SK-N-SH (cell line): ENCODE measurements around the gene VAMP8. TPM values are rescaled to one million over a fixed set of nuclear protein-coding genes. Genes with fewer than 3 reads are reported as not detected.
A peak's percentile ranks its signal among the peaks of the same experiment; 100 is the strongest.

Experiments used
- CTCF ChIA-PET: fragments of 300-600, 350-600 bp; formaldehyde crosslinking; extraction: SDS; loops from one replicate; lab custom pipeline; 2021; lab: Yijun Ruan, JAX
- POLR2A ChIA-PET: fragments of 350-600 bp; sonication (Branson Sonifier 250); formaldehyde crosslinking; extraction: SDS; loops from one replicate; lab custom pipeline; 2020; ENCODE audit warnings: antibody characterized with exemption, inconsistent platforms; lab: Yijun Ruan, JAX
- DNase-seq: peaks from one replicate; pipeline ENCODE4 v3.0.0; 2012
- H2AFZ ChIP-seq: fragments of 200-600 bp; sonication (generic); 2 replicates; pipeline ENCODE4 v1.8.1; 2016; ENCODE audit warnings: antibody characterized with exemption, mild to moderate bottlenecking, low read depth
- H3F3A ChIP-seq: fragments of 200-600 bp; sonication (generic); replicated peaks from 2 replicates; pipeline ENCODE3; 2016; ENCODE audit warnings: antibody characterized with exemption, mild to moderate bottlenecking; ENCODE audit not compliant: insufficient read depth
- H3K27ac ChIP-seq, 2 experiments: fragments of 200-500 bp in 1 of 2; fragments of 200-600 bp in 1 of 2; sonication (Bioruptor generic) in 1 of 2; sonication (generic), shearing (Covaris generic) in 1 of 2; 2 replicates each; pipeline versions ENCODE4 v1.5.1 to v1.6.1; 2014 to 2016; ENCODE audit warnings: low read depth in 2 of 2, inconsistent platforms in 1 of 2, low read length in 1 of 2, mild to moderate bottlenecking in 1 of 2, mixed read lengths in 1 of 2
- H3K27me3 ChIP-seq: fragments of 200-600 bp; sonication (generic), shearing (Covaris generic); 2 replicates; pipeline ENCODE4 v1.6.1; 2016; ENCODE audit warnings: mixed run types; ENCODE audit not compliant: insufficient read depth
- H3K36me3 ChIP-seq, 2 experiments: fragments of 200-500 bp in 1 of 2; fragments of 200-600 bp in 1 of 2; sonication (Bioruptor generic) in 1 of 2; sonication (generic) in 1 of 2; replicated peaks in 1 of 2; 2 replicates each; pipeline versions ENCODE3 to v1.5.1; 2014 to 2016; ENCODE audit warnings: low read length in 1 of 2, mild to moderate bottlenecking in 1 of 2; ENCODE audit not compliant: insufficient read depth in 2 of 2, control insufficient read depth in 1 of 2
- H3K4me1 ChIP-seq, 2 experiments: fragments of 200-500 bp in 1 of 2; fragments of 200-600 bp in 1 of 2; sonication (Bioruptor generic) in 1 of 2; sonication (generic), shearing (Covaris generic) in 1 of 2; 2 replicates each; pipeline versions ENCODE4 v1.5.1 to v1.6.1; 2014 to 2016; ENCODE audit warnings: low read depth in 1 of 2, low read length in 1 of 2, mixed run types in 1 of 2; ENCODE audit not compliant: insufficient read depth in 2 of 2, control insufficient read depth in 1 of 2
- H3K4me2 ChIP-seq: fragments of 200-600 bp; sonication (generic), shearing (Covaris generic); 2 replicates; pipeline ENCODE4 v1.6.1; 2017; ENCODE audit warnings: mixed run types
- H3K4me3 ChIP-seq, 2 experiments: fragments of 200-500 bp in 1 of 2; fragments of 200-600 bp in 1 of 2; sonication (Bioruptor generic) in 1 of 2; sonication (generic), shearing (Covaris generic) in 1 of 2; 2 replicates each; pipeline versions ENCODE4 v1.5.1 to v1.8.1; 2014 to 2016; ENCODE audit warnings: low read depth in 2 of 2, inconsistent platforms in 1 of 2, low read length in 1 of 2, mild to moderate bottlenecking in 1 of 2, mixed read lengths in 1 of 2, moderate library complexity in 1 of 2
- H3K79me2 ChIP-seq: fragments of 200-600 bp; sonication (generic); 2 replicates; pipeline ENCODE4 v1.8.1; 2017; ENCODE audit warnings: mild to moderate bottlenecking; ENCODE audit not compliant: insufficient read depth
- H3K9ac ChIP-seq: fragments of 200-600 bp; sonication (generic); 2 replicates; pipeline ENCODE4 v1.6.1; 2017; ENCODE audit warnings: mixed run types
- H3K9me2 ChIP-seq: fragments of 200-600 bp; sonication (generic); 2 replicates; pipeline ENCODE4 v1.6.1; 2017; ENCODE audit warnings: mixed run types
- H3K9me3 ChIP-seq: fragments of 200-600 bp; sonication (generic); 2 replicates; pipeline ENCODE4 v1.6.1; 2017; ENCODE audit warnings: mixed run types, mild to moderate bottlenecking, moderate library complexity
- H4K20me1 ChIP-seq: fragments of 200-600 bp; sonication (generic); 2 replicates; pipeline ENCODE4 v1.6.1; 2017; ENCODE audit warnings: mild to moderate bottlenecking, mixed run types; ENCODE audit not compliant: insufficient read depth
- CHD2 ChIP-seq: fragments of 150-350 bp; IDR thresholded peaks from 2 replicates; pipeline ENCODE4 v1.6.1; 2018; ENCODE audit warnings: low read length; ENCODE audit not compliant: partially characterized antibody
- EP300 ChIP-seq, 2 experiments: IDR thresholded peaks; 2 replicates each; pipeline versions ENCODE4 v1.4.0 to v1.6.1; 2012; ENCODE audit warnings: borderline replicate concordance in 1 of 2, low read depth in 1 of 2, low read length in 1 of 2
- FOXJ3 ChIP-seq: sonication (generic); formaldehyde crosslinking; IDR thresholded peaks from 2 replicates; pipeline ENCODE4 v1.5.1; 2020; ENCODE audit warnings: mild to moderate bottlenecking, missing genetic modification reagents
- FOXM1 ChIP-seq: IDR thresholded peaks from 2 replicates; pipeline ENCODE4 v1.4.0; 2012; ENCODE audit warnings: low read depth, mild to moderate bottlenecking
- POLR2AphosphoS5 ChIP-seq: IDR thresholded peaks from 2 replicates; pipeline ENCODE4 v1.6.1; 2012; ENCODE audit warnings: low read depth, low read length
- RCOR1 ChIP-seq: fragments of 150-350 bp; IDR thresholded peaks from 2 replicates; pipeline ENCODE4 v1.6.1; 2017; ENCODE audit warnings: antibody characterized with exemption, low read length
- RXRA ChIP-seq: IDR thresholded peaks from 2 replicates; pipeline ENCODE4 v1.4.0; 2012; ENCODE audit warnings: low read depth, mild to moderate bottlenecking, borderline replicate concordance
- YY1 ChIP-seq: IDR thresholded peaks from 2 replicates; pipeline ENCODE4 v1.4.0; 2012; ENCODE audit warnings: low read depth, mild to moderate bottlenecking
- WGBS: methylation state at CpG from one replicate; pipeline ENCODE4 v1.1.6; 2017; ENCODE audit warnings: low lambda C conversion rate; 5-methylcytosine and 5-hydroxymethylcytosine counted together
- polyA plus RNA-seq, 3 experiments: library from polyadenylated mRNA; depleted of rRNA; stranded (reverse); fragments of >200 nt; gene quantifications; 2 replicates each; pipeline ENCODE4 v1.2.3, GENCODE V29; 2012
- TF ChIP-seq, protein P1 (sequence below): fragments of 150-350 bp; IDR thresholded peaks from 2 replicates; pipeline ENCODE4 v1.6.1; 2017; ENCODE audit warnings: antibody characterized with exemption, low read length, low read depth, borderline replicate concordance
- TF ChIP-seq, protein P2 (sequence below): IDR thresholded peaks from 2 replicates; pipeline ENCODE4 v1.4.0; 2012; ENCODE audit warnings: low read depth, borderline replicate concordance
- TF ChIP-seq, protein P3 (sequence below): fragments of 150-350 bp; IDR thresholded peaks from 2 replicates; pipeline ENCODE4 v1.6.1; 2016; ENCODE audit warnings: mild to moderate bottlenecking, low read depth, low read length
- TF ChIP-seq, protein P4 (sequence below): IDR thresholded peaks from 2 replicates; pipeline ENCODE4; 2012

The VAMP8 gene
- polyA plus RNA-seq, 1 of the 3 experiments (the other 2 are of a cell fraction) = 0.72 TPM

DNA sequence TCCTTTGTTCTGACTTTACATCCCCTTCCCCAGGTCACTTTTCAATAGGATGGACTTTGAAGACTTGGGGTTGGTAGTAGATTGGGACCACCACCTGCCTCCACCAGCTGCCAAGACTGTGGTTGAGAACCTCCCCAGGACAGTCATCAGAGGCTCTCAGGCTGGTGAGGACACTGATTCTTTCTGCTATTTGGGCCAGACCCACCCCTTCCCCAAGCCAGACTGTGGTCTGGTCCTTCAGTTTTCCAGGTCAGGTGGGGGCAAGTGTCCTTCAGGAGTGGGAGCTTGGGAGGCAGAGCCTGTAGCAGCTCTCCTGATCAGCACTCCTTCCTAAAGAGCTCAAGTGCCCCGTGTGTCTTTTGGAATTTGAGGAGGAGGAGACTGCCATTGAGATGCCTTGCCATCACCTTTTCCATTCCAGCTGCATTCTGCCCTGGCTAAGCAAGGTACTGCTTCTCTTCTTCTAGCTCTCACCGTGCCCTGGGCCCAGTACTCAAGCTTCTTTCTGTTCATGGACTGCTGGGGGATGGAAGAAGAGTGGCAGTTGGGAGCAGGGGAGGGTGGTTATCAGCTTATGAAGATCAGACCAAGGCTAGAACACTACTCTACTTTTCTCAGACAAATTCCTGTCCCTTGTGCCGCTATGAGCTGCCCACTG is 19.2 kb downstream of the VAMP8 start:
- H3F3A ChIP-seq = no peaks in the 10 kb centered on the region
- peak overlapping the region; percentile 94 for H3K9ac ChIP-seq
- no peaks in the 10 kb centered on the region for H4K20me1 ChIP-seq
- TF ChIP-seq FOXJ3 (CRISPR knock-in tag) = no peak
- no peak for TF ChIP-seq FOXM1
- TF ChIP-seq CHD2 = no peak
- TF ChIP-seq EP300 (IDR thresholded peaks at IDR 0.05; ENCODE audit: borderline replicate concordance in 1 of 2, low read depth in 1 of 2, low read length in 1 of 2) = no peak
- TF ChIP-seq, protein P1, sequence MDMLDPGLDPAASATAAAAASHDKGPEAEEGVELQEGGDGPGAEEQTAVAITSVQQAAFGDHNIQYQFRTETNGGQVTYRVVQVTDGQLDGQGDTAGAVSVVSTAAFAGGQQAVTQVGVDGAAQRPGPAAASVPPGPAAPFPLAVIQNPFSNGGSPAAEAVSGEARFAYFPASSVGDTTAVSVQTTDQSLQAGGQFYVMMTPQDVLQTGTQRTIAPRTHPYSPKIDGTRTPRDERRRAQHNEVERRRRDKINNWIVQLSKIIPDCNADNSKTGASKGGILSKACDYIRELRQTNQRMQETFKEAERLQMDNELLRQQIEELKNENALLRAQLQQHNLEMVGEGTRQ = no peak
- TF ChIP-seq, protein P2, sequence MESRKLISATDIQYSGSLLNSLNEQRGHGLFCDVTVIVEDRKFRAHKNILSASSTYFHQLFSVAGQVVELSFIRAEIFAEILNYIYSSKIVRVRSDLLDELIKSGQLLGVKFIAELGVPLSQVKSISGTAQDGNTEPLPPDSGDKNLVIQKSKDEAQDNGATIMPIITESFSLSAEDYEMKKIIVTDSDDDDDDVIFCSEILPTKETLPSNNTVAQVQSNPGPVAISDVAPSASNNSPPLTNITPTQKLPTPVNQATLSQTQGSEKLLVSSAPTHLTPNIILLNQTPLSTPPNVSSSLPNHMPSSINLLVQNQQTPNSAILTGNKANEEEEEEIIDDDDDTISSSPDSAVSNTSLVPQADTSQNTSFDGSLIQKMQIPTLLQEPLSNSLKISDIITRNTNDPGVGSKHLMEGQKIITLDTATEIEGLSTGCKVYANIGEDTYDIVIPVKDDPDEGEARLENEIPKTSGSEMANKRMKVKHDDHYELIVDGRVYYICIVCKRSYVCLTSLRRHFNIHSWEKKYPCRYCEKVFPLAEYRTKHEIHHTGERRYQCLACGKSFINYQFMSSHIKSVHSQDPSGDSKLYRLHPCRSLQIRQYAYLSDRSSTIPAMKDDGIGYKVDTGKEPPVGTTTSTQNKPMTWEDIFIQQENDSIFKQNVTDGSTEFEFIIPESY = no peak
- TF ChIP-seq POLR2AphosphoS5 = no peak
- TF ChIP-seq, protein P3, sequence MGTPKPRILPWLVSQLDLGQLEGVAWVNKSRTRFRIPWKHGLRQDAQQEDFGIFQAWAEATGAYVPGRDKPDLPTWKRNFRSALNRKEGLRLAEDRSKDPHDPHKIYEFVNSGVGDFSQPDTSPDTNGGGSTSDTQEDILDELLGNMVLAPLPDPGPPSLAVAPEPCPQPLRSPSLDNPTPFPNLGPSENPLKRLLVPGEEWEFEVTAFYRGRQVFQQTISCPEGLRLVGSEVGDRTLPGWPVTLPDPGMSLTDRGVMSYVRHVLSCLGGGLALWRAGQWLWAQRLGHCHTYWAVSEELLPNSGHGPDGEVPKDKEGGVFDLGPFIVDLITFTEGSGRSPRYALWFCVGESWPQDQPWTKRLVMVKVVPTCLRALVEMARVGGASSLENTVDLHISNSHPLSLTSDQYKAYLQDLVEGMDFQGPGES = no peak
- no peak for TF ChIP-seq RCOR1
- TF ChIP-seq, protein P4, sequence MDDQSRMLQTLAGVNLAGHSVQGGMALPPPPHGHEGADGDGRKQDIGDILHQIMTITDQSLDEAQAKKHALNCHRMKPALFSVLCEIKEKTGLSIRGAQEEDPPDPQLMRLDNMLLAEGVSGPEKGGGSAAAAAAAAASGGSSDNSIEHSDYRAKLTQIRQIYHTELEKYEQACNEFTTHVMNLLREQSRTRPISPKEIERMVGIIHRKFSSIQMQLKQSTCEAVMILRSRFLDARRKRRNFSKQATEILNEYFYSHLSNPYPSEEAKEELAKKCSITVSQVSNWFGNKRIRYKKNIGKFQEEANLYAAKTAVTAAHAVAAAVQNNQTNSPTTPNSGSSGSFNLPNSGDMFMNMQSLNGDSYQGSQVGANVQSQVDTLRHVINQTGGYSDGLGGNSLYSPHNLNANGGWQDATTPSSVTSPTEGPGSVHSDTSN = no peak
- no peak for TF ChIP-seq YY1
- no peak for TF ChIP-seq RXRA
- peak overlapping the region in 1 of 2 experiments; percentile 79; a peak in 1 of 4 replicates for H3K27ac ChIP-seq
- WGBS = 56% methylated on average over 3 of the region's 3 CpGs
- no peaks in the 10 kb centered on the region for H3K27me3 ChIP-seq
- H3K9me3 ChIP-seq = no peaks in the 10 kb centered on the region
- peaks cover 22% of the 10 kb centered on the region for H3K79me2 ChIP-seq
- CTCF ChIA-PET = interaction anchor here (0.9 kb wide), 1 partner anchor 191 kb away, joined by 3 read pairs; no protein-coding TSS in a partner anchor
- no peak overlapping the region for H2AFZ ChIP-seq
- POLR2A ChIA-PET = interaction anchor here (1.4 to 1.6 kb wide), 2 partner anchors 8 to 15 kb away, joined by 4 to 7 read pairs; partner anchors contain the start of gene C2orf68
- H3K4me1 ChIP-seq = peaks cover 0 to 25% of the 10 kb centered on the region in 2 experiments; a peak in 2 of 4 replicates
- H3K9me2 ChIP-seq = no peaks in the 10 kb centered on the region
- peaks cover 0 to 28% of the 10 kb centered on the region in 2 experiments for H3K36me3 ChIP-seq
- no peak for DNase-seq
- peak overlapping the region; percentile 95 for H3K4me2 ChIP-seq
- peak overlapping the region; percentile 86 to 99 for H3K4me3 ChIP-seq
